ENCODE data around the gene CNNM2.

CNNM2 gene

GRCh38 chr10:102878629-102879028 is 39.5 kb upstream of the CNNM2 start:
- no peak for DNase-seq (ENCODE audit: low read depth)
- H3K4me3 ChIP-seq (ENCODE audit: low read length) = no peak overlapping the region
- TF ChIP-seq CTCF (IDR thresholded peaks at IDR 0.05; ENCODE audit: insufficient read depth, low read depth, low read length, missing control alignments) = no peak

- no peak for TF ChIP-seq CTCF (IDR thresholded peaks at IDR 0.05; ENCODE audit: insufficient read depth, low read depth, low read length, missing control alignments)
- DNase-seq (ENCODE audit: low read depth) = no peak
- H3K4me3 ChIP-seq (ENCODE audit: low read length) = no peak overlapping the region
Measured at GRCh38 chr10:102880256-102880655, 37.8 kb upstream of the CNNM2 start.

- no peak for DNase-seq (ENCODE audit: low read depth)
- no peak for TF ChIP-seq CTCF (IDR thresholded peaks at IDR 0.05; ENCODE audit: insufficient read depth, low read depth, low read length, missing control alignments)
- no peak overlapping the region for H3K4me3 ChIP-seq (ENCODE audit: low read length)
Measured at GRCh38 chr10:102888048-102888447, 30.0 kb upstream of the CNNM2 start.

- no peak overlapping the region for H3K4me3 ChIP-seq (ENCODE audit: low read length)
- DNase-seq (ENCODE audit: low read depth) = no peak
- TF ChIP-seq CTCF (IDR thresholded peaks at IDR 0.05; ENCODE audit: insufficient read depth, low read depth, low read length, missing control alignments) = no peak
Measured at GRCh38 chr10:102894466-102895213, 23.5 kb upstream of the CNNM2 start.

- DNase-seq (ENCODE audit: low read depth) = no peak
- H3K4me3 ChIP-seq (ENCODE audit: low read length) = no peak overlapping the region
- no peak for TF ChIP-seq CTCF (IDR thresholded peaks at IDR 0.05; ENCODE audit: insufficient read depth, low read depth, low read length, missing control alignments)
Measured at GRCh38 chr10:102900006-102900405, 18.1 kb upstream of the CNNM2 start.

- no peak for DNase-seq (ENCODE audit: low read depth)
- TF ChIP-seq CTCF (IDR thresholded peaks at IDR 0.05; ENCODE audit: insufficient read depth, low read depth, low read length, missing control alignments) = no peak
- H3K4me3 ChIP-seq (ENCODE audit: low read length) = no peak overlapping the region
Measured at GRCh38 chr10:102904346-102904745, 13.7 kb upstream of the CNNM2 start.

GRCh38 chr10:102906507-102906906 is 11.6 kb upstream of the CNNM2 start:
- DNase-seq (ENCODE audit: low read depth) = no peak
- H3K4me3 ChIP-seq (ENCODE audit: low read length) = no peak overlapping the region
- no peak for TF ChIP-seq CTCF (IDR thresholded peaks at IDR 0.05; ENCODE audit: insufficient read depth, low read depth, low read length, missing control alignments)

All from epithelial cell of esophagus (primary cell).